HuH-7 (cell line): ENCODE data around the gene FSCN2.

ENCODE experiments used
- DNase-seq: peaks from one replicate; pipeline ENCODE4 v3.0.0; 2011; ENCODE audit warnings: low spot score

Gene FSCN2

GRCh38 chr17:81558115-81558468, 29.9 kb downstream of the FSCN2 start:
- no peak for DNase-seq

- DNase-seq: peak; percentile 54
These were observed 31.0 kb downstream of the FSCN2 start for GRCh38 chr17:81558941-81559806.

DNA sequence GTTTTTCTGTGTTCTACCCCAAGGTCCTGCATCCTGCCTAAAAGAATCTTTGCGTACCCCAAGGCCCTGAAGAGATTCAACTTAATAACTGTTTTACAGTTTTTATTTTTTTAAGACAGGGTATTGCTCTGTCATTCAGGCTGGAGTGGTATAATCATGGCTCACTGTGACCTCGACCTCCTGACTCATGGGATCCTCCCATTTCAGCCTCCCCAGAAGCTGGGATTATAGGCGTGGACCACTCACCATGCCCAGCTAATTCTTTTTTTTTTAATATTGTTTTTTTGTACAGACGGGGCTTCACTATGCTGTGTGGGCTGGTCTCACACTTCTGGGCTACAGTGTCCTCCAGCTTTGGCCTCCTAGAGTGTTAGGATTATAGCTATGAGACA, 33.3 kb downstream of the FSCN2 start:
- no peak for DNase-seq

DNA sequence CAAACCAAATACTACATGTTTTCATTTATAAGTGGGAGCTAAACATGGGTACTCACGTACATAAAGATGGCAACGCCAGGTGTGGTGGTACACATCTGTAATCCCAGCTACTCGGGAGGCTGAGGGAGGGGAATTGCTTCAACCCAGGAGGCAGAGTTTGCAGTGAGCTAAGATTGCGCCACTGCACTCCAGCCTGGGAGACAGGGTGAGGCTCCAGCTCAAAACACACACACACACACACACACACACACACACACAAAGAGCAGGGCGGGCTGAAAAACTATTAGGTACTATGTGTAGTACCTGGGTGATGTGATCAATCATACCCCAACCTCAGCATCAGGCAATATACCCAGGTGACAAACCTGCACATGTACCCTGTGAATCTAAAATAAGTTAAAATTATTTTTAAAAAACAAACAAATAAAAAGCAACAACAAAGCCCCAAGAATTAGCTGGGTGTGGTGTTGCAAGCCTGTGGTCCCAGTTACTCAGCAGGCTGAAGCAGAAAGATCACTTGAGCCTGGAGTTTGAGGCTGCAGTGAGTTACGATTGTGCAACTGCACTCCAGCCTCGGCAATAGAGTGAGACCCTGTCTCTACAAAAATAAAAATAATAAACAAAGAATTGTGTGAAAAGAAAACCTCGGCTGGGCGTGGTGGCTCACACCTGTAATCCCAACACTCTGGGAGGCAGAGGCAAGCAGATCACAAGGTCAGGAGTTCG, 35.8 kb downstream of the FSCN2 start:
- DNase-seq: no peak

- no peak for DNase-seq
These were observed 36.6 kb downstream of the FSCN2 start for GRCh38 chr17:81564778-81565177.

DNA sequence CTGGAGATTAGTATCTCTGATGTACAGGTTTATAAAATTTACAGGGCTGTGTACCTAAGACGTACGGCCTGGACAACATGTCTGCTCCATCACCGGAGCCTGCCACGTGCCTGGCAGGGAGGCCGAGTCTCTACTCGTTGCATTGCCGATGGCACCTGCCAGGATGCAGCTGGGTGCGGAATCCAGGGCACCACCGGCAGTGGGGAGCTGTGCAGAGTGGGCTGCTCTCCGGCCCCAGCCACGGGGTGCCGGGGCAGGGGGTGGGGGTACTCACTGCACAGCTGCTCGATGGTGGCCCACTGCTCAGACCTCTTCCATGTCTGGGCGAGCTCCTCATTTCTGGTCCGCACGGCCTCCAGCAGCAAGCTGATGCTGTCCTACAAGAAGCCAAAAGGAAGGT, 37.1 kb downstream of the FSCN2 start:
- DNase-seq: no peak

- peak; percentile 71 for DNase-seq
These were observed 38.4 kb downstream of the FSCN2 start for GRCh38 chr17:81566461-81567126.

GRCh38 chr17:81567191-81567590, 39.0 kb downstream of the FSCN2 start:
- DNase-seq: no peak

DNA sequence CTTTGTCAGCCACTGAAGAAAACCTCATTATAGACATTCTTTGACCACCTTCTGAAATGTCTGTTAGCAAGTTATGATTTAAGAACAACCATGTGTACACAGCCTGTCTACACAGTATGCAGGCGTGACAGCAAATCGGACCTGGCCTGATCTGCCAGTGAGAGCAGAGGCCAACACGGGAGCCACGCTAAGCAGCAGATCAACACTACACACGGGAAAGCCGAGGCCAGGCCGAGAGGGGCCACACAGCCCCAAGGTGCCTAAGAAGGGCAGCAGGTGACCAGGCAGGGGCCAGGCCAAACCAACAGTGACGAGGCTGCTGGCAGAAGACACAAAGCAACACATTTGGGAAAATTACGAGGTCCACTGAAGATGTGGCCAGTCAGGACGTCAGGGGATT, 40.2 kb downstream of the FSCN2 start:
- DNase-seq: no peak

GRCh38 chr17:81569986-81570514, 41.9 kb downstream of the FSCN2 start:
- no peak for DNase-seq

DNA sequence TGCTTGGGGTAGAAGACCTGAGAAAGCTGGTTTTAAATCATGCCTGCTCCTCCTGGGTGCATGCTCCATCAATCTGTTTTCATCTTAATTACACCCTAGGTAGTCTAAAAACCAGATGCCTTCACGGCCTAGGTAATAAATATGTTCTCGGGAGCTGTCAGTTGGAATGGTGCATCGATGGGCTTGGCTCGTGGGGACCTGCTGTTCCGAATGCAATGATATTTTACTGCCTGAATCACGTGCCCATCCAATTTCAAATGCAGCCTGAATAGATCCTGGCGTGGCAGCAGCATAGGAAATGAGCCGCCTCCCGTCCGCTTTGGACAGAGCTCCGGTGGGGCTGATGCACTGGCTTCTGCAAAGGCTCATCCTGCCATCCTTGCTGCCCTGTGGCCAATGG, 42.8 kb downstream of the FSCN2 start:
- no peak for DNase-seq

DNA sequence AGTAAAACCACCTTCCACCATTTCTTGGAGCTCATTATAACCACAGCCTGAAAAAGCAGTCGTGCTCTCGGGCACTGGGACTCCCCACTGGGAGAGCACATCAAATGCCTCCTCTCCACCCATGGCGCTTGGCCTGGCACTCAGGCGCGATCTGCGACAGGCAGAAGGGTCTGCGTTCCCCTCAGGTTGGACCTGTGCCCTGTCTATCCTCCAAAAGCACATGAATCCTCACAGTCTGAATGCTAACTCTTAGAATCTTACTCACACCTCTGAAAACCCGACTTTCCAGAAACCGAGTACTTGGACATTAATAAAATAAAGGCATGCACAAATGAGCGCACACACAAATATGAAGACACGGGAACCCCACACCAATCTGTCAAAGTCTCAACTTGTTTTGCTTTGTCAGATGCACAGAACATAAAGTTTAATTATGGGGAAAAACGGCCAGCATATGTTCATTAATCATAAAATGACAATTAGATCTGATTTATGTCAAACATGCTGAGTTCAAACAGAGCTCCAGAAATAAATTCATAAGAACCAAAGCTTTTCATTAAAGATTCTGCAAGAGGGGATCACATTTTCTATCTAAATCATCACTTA, 44.5 kb downstream of the FSCN2 start:
- DNase-seq: no peak

GRCh38 chr17:81573794-81574642, 45.8 kb downstream of the FSCN2 start:
- no peak for DNase-seq

- DNase-seq: no peak
These were observed 46.4 kb downstream of the FSCN2 start for GRCh38 chr17:81574643-81574956.

GRCh38 chr17:81575836-81576235, 47.7 kb downstream of the FSCN2 start:
- peak; percentile 59 for DNase-seq

DNA sequence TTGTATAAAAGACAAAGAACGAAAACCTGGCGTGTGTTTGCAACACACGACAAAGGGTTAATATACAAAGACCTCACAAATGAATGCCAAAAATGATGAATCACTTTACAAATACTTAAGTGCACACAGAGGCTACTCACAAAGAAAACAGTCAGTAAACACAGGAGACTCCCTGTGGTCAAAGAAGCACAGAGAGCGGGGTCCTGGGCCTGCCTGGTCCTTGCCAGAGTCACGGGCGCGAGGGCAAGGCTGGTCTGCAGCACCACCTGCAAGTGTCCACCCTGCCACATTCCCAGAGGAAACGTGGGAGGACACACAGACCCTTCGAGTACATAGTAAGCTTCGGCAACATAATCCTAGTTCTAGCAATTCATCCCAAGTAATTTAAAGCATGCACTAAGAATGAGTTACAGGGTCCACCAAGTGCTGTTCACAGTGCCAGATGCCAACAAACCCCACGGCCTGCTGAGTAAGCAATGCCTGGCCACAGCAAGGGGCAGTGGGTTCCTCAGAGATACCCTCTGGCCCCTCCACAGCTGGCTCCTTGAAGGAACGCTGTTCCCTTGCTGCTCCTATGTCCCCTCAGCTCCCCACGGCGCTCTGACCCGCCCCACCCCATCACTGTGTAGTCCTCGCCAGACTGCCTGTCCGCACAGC, 48.6 kb downstream of the FSCN2 start:
- peak; percentile 67 for DNase-seq

DNA sequence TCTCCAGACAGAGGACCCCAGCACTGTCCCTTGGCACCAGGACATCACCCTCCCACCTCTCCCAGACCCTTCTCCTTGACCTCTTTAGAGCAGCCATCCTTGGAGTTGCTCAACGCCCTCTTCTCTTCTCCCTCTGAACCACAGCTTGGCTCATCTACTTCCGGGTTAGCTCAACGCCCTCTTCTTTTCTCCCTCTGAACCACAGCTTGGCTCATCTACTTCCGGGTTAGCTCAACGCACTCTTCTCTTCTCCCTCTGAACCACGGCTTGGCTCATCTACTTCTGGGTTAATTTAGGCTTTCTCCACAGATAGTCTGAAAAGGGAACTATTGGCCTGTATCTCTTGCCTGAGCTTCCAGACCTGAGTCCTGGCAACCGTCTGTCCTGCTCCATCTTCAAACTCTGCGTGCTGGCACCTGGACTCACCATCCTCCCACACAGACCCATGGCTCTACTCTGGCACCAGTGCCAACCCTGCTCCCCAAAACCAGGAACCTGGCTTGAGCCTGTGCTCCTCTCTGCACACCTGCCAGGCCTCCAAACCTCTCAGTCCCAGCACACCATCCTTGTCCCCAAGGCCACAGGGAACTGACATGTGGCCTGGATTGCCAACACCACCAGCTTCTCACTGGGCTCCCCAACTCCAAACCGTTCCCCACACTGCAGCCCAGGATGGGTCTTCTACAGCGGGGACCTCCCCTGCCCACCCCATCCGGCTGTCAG, 49.3 kb downstream of the FSCN2 start:
- DNase-seq: no peak

DNA sequence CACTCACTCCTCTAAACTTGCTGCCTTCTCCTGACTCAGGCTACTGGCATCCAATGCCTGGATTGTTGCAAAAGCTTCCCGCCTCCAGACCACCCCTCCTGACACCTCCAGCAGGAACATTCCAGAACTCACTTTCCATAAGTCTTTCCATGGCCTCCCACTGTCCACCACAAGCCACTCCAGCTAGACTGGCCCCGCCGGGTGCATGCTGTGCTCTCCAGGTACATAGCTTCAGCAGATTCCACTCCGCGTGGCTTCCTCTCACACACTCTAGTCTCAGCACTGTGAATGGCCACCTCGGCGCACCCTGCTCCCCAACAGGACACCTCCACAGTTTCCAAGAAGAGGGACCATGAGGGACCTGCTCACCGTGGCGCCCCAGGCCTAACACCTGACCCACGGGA, 49.9 kb downstream of the FSCN2 start:
- DNase-seq: no peak

- no peak for DNase-seq
These were observed 50.5 kb downstream of the FSCN2 start for GRCh38 chr17:81578561-81579225.

- DNase-seq: no peak
These were observed 51.1 kb downstream of the FSCN2 start for GRCh38 chr17:81579298-81579697.
